ENCODE results near the gene TMEM178B.

DNA sequence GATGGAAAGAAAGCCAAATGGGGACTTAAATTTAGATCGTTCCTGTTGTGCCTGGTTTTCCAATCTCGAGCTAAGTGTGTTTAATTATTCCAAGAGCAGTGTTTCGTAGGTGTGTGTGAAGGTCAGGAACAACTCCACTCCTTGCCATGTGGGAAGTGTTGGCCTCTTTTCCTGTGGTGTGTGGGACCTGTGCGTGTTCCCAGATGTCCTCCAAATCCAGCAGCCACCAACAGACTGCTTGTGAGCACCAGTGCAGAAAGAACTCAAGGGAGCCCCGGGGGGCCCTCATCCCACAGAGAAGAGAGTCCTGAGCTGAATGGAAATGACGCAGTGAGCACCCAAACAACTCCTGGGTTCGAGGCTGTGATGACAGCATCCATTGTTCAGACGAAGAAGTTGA lies 227.7 kb downstream of the TMEM178B start:
- TF ChIP-seq, protein P1, sequence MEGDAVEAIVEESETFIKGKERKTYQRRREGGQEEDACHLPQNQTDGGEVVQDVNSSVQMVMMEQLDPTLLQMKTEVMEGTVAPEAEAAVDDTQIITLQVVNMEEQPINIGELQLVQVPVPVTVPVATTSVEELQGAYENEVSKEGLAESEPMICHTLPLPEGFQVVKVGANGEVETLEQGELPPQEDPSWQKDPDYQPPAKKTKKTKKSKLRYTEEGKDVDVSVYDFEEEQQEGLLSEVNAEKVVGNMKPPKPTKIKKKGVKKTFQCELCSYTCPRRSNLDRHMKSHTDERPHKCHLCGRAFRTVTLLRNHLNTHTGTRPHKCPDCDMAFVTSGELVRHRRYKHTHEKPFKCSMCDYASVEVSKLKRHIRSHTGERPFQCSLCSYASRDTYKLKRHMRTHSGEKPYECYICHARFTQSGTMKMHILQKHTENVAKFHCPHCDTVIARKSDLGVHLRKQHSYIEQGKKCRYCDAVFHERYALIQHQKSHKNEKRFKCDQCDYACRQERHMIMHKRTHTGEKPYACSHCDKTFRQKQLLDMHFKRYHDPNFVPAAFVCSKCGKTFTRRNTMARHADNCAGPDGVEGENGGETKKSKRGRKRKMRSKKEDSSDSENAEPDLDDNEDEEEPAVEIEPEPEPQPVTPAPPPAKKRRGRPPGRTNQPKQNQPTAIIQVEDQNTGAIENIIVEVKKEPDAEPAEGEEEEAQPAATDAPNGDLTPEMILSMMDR (conservative IDR thresholded peaks at IDR 0.05; ENCODE audit: low read depth, low read length), result no peak
- no peak for TF ChIP-seq CEBPB (IDR thresholded peaks at IDR 0.05; ENCODE audit: low read depth, low read length)
- TF ChIP-seq SMC3 (IDR thresholded peaks at IDR 0.05; ENCODE audit: low read depth, low read length), result no peak
- no peak for TF ChIP-seq RAD21 (IDR thresholded peaks at IDR 0.05; ENCODE audit: low read length)
- TF ChIP-seq, protein P2, sequence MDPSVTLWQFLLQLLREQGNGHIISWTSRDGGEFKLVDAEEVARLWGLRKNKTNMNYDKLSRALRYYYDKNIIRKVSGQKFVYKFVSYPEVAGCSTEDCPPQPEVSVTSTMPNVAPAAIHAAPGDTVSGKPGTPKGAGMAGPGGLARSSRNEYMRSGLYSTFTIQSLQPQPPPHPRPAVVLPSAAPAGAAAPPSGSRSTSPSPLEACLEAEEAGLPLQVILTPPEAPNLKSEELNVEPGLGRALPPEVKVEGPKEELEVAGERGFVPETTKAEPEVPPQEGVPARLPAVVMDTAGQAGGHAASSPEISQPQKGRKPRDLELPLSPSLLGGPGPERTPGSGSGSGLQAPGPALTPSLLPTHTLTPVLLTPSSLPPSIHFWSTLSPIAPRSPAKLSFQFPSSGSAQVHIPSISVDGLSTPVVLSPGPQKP (IDR thresholded peaks at IDR 0.05; ENCODE audit: borderline replicate concordance, low read depth, low read length), result no peak
- TF ChIP-seq BHLHE40 (IDR thresholded peaks at IDR 0.05; ENCODE audit: low read depth, low read length), result no peak
- no peak for TF ChIP-seq MAZ (IDR thresholded peaks at IDR 0.05; ENCODE audit: borderline replicate concordance, low read depth, low read length)

Measured in IMR-90 (cell line).